Neural progenitor cell (in vitro differentiated cells): ENCODE results near the gene CNTROB. TPM values are rescaled to one million over a fixed set of nuclear protein-coding genes. Genes with fewer than 3 reads are reported as not detected.

Experiments
- DNase-seq: peaks from one replicate; pipeline ENCODE4 v3.0.0-alpha.2; 2016; ENCODE audit warnings: low spot score
- H2AFZ ChIP-seq: fragments of 200-600 bp; sonication (generic); replicated peaks from 2 replicates; pipeline ENCODE4 v1.6.1; 2016; ENCODE audit warnings: antibody characterized with exemption
- H3F3A ChIP-seq: fragments of 200-600 bp; sonication (generic); 2 replicates; pipeline ENCODE4 v1.6.1; 2016; ENCODE audit warnings: antibody characterized with exemption, low read depth
- H3K27ac ChIP-seq: fragments of 200-600 bp; sonication (generic); 2 replicates; pipeline ENCODE4 v1.5.1; 2016; ENCODE audit warnings: mild to moderate bottlenecking
- H3K27me3 ChIP-seq: fragments of 200-600 bp; sonication (generic); 2 replicates; pipeline ENCODE4 v1.6.1; 2016; ENCODE audit warnings: mild to moderate bottlenecking, moderate library complexity
- H3K36me3 ChIP-seq: fragments of 200-600 bp; sonication (generic); 2 replicates; pipeline ENCODE4 v1.5.1; 2016
- H3K4me1 ChIP-seq: fragments of 200-600 bp; sonication (generic); 2 replicates; pipeline ENCODE4 v1.6.1; 2016; ENCODE audit warnings: mixed run types
- H3K4me2 ChIP-seq: fragments of 200-600 bp; sonication (generic); 2 replicates; pipeline ENCODE4 v1.6.1; 2016
- H3K4me3 ChIP-seq: fragments of 200-600 bp; sonication (generic); 2 replicates; pipeline ENCODE4 v1.5.1; 2016
- H3K79me2 ChIP-seq: fragments of 200-600 bp; sonication (generic); 2 replicates; pipeline ENCODE4 v1.6.1; 2016; ENCODE audit warnings: low read depth
- H3K9ac ChIP-seq: fragments of 200-600 bp; sonication (generic); 2 replicates; pipeline ENCODE4 v1.6.1; 2016
- H3K9me3 ChIP-seq: fragments of 200-600 bp; sonication (generic); 2 replicates; pipeline ENCODE4 v1.5.1; 2016; ENCODE audit warnings: low read depth
- H4K20me1 ChIP-seq: fragments of 200-600 bp; sonication (generic); 2 replicates; pipeline ENCODE4 v1.6.1; 2016; ENCODE audit warnings: low read depth
- H3K27ac Mint-ChIP-seq: 3 replicates; pipeline ENCODE4 v1.8.0; 2021; ENCODE audit warnings: mixed read lengths
- H3K27me3 Mint-ChIP-seq: 2 replicates; pipeline ENCODE4 v1.8.0; 2022; ENCODE audit warnings: low read depth, mild to moderate bottlenecking, inconsistent platforms, moderate library complexity, mixed read lengths; ENCODE audit not compliant: insufficient read depth
- H3K36me3 Mint-ChIP-seq: 3 replicates; pipeline ENCODE4 v1.8.0; 2021; ENCODE audit warnings: mixed read lengths
- H3K4me1 Mint-ChIP-seq: 3 replicates; pipeline ENCODE4 v1.8.0; 2021; ENCODE audit warnings: mixed read lengths
- H3K4me3 Mint-ChIP-seq: 3 replicates; pipeline ENCODE4 v1.8.0; 2021; ENCODE audit warnings: mild to moderate bottlenecking, moderate library complexity, mixed read lengths
- H3K9me3 Mint-ChIP-seq: 3 replicates; pipeline ENCODE4 v1.8.0; 2020; ENCODE audit warnings: mixed read lengths
- CTCF ChIP-seq: fragments of 200-600 bp; sonication (generic); IDR thresholded peaks from 2 replicates; pipeline ENCODE4 v1.5.1; 2017; ENCODE audit warnings: antibody characterized with exemption, mild to moderate bottlenecking
- EZH2 ChIP-seq: fragments of 200-600 bp; sonication (generic); IDR thresholded peaks from 2 replicates; pipeline ENCODE4 v1.6.1; 2017; ENCODE audit warnings: antibody characterized with exemption, mild to moderate bottlenecking, moderate library complexity
- EZH2phosphoT487 ChIP-seq: fragments of 200-600 bp; sonication (generic); IDR thresholded peaks from 2 replicates; pipeline ENCODE4 v1.6.1; 2017; ENCODE audit warnings: antibody characterized with exemption
- total RNA-seq: library from RNA; depleted of rRNA; stranded (reverse); fragments of >200 nt; gene quantifications from 2 replicates; pipeline ENCODE4 v1.2.3, GENCODE V29; 2015; ENCODE audit warnings: low replicate concordance

The CNTROB gene
- total RNA-seq, 1 donor from 2014 or later: 21.2 TPM

GRCh38 chr17:7940034-7940433, 8.0 kb downstream of the CNTROB start:
- Mint-ChIP-seq H3K36me3 (peaks cover 35% of the 10 kb centered on the region), H3K4me1 (peaks cover 3% of the 10 kb centered on the region), H3K9me3 (no peaks in the 10 kb centered on the region), H3K27ac (no peak overlapping the region), H3K4me3 (no peak overlapping the region), H3K27me3 (peaks cover 3% of the 10 kb centered on the region)
- Histone ChIP-seq H2AFZ (no peak overlapping the region), H3K4me3 (no peak overlapping the region), H3K4me2 (no peak overlapping the region), H3K27me3 (no peaks in the 10 kb centered on the region), H3K79me2 (no peaks in the 10 kb centered on the region), H3K9me3 (no peaks in the 10 kb centered on the region), H3K4me1 (no peaks in the 10 kb centered on the region), H3F3A (no peaks in the 10 kb centered on the region), H3K27ac (no peak overlapping the region), H4K20me1 (no peaks in the 10 kb centered on the region), H3K9ac (no peak overlapping the region), H3K36me3 (no peaks in the 10 kb centered on the region)
- no peak for TF ChIP-seq EZH2phosphoT487
- TF ChIP-seq CTCF: no peak
- TF ChIP-seq EZH2: no peak
- no peak for DNase-seq

GRCh38 chr17:7940743-7941142, 8.7 kb downstream of the CNTROB start:
- H3K27ac Mint-ChIP-seq: no peak overlapping the region
- H3K36me3 ChIP-seq: no peaks in the 10 kb centered on the region
- H4K20me1 ChIP-seq: no peaks in the 10 kb centered on the region
- H3K4me3 Mint-ChIP-seq: no peak overlapping the region
- no peaks in the 10 kb centered on the region for H3K4me1 Mint-ChIP-seq
- peaks cover 32% of the 10 kb centered on the region for H3K36me3 Mint-ChIP-seq
- no peaks in the 10 kb centered on the region for H3K9me3 ChIP-seq
- H3K4me3 ChIP-seq: no peak overlapping the region
- no peak overlapping the region for H2AFZ ChIP-seq
- no peak overlapping the region for H3K9ac ChIP-seq
- DNase-seq: no peak
- H3K4me1 ChIP-seq: no peaks in the 10 kb centered on the region
- H3F3A ChIP-seq: no peaks in the 10 kb centered on the region
- H3K27me3 ChIP-seq: no peaks in the 10 kb centered on the region
- no peaks in the 10 kb centered on the region for H3K79me2 ChIP-seq
- H3K9me3 Mint-ChIP-seq: no peaks in the 10 kb centered on the region
- H3K4me2 ChIP-seq: no peak overlapping the region
- TF ChIP-seq EZH2phosphoT487: no peak
- no peak for TF ChIP-seq EZH2
- no peak for TF ChIP-seq CTCF
- no peak overlapping the region for H3K27ac ChIP-seq
- peaks cover 2% of the 10 kb centered on the region for H3K27me3 Mint-ChIP-seq

- Histone ChIP-seq H3K27me3 (no peaks in the 10 kb centered on the region), H3K79me2 (no peaks in the 10 kb centered on the region), H3K9me3 (no peaks in the 10 kb centered on the region), H3K4me2 (no peak overlapping the region), H4K20me1 (no peaks in the 10 kb centered on the region), H3F3A (no peaks in the 10 kb centered on the region), H3K36me3 (no peaks in the 10 kb centered on the region), H3K9ac (no peak overlapping the region), H3K4me3 (no peak overlapping the region), H3K27ac (no peak overlapping the region), H2AFZ (no peak overlapping the region), H3K4me1 (no peaks in the 10 kb centered on the region)
- no peak for DNase-seq
- H3K27me3 Mint-ChIP-seq: peaks cover 5% of the 10 kb centered on the region
- no peaks in the 10 kb centered on the region for H3K4me1 Mint-ChIP-seq
- H3K27ac Mint-ChIP-seq: no peak overlapping the region
- H3K9me3 Mint-ChIP-seq: no peaks in the 10 kb centered on the region
- no peak overlapping the region for H3K4me3 Mint-ChIP-seq
- TF ChIP-seq CTCF (no peak), EZH2 (no peak), EZH2phosphoT487 (no peak)
- peaks cover 29% of the 10 kb centered on the region for H3K36me3 Mint-ChIP-seq
Observed at GRCh38 chr17:7943291-7943690, 11.3 kb downstream of the CNTROB start.
